Activated CD4-positive, alpha-beta T cell treated with anti-CD3 and anti-CD28 coated beads, Interleukin-2, amount 50 U/mL, for 4 hours (primary cell): ENCODE data around the gene DTNB.

Experiments used
- DNase-seq, 2 experiments: peaks; one replicate each; pipeline ENCODE4 v3.0.0-alpha.2; 2020

The DTNB gene

DNA sequence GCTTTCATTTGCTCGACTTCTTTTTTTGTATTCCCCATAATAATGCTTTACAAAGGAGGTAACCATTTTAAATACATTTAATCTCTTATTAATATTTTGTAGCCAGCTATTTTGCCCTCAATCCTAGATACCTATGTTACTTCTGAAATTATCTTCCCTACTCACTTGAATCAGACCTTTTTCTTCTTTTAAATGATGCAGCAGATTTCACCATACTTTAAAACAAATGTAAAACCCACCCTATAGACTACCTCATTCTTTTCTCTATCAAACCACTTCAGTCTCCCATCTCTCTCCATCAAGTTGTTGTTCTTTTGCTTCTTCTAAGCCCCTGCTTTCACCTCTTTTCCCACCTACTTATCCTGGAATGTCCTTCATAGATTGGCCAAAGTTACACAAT lies 180.2 kb downstream of the DTNB start:
- DNase-seq = no peak

DNA sequence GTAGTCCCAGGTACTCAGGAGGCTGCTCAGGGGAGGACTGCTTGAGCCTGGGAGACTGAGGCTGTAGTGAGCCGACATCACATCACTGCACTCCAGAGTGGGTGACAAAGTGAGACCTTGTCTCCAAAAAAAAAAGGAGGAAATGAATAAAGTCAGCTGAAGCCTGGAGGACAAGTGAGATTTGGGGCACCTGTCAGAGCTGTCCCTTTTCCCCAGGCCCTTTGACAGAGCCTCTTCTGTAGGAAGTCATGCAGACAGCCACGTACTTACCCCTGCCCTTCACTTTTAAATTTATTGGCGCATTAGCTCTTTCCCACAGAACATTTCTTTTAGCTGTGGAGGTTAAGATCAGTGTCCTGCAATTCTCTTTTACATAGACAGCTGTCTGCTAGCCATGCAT lies 180.7 kb downstream of the DTNB start:
- no peak for DNase-seq

DNA sequence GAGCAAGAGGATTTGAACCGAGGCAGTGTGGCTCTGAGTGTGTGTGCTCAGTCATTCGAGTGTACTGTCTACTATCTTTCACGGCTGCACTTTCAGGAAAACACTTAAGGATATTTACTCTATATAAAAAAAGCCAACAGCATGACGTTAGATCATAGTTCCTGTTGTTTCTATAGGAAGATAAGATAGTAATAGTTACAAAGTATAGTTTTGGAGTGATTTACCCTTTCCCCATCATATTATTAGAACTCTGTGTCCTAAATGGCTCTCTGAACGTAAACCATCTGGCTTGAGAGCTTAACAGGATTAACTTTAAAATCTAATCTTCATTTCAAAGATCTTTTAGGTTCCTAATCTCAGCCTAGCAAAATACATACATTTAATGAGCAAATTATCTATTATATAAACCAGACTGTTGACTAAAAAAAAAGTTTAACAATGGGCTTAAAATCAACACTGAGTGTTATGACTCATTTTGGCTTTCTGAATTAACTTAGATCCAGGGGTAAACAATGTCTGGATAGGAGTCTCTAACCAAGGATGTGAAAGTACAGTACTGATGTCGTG lies 181.3 kb downstream of the DTNB start:
- DNase-seq = no peak

DNA sequence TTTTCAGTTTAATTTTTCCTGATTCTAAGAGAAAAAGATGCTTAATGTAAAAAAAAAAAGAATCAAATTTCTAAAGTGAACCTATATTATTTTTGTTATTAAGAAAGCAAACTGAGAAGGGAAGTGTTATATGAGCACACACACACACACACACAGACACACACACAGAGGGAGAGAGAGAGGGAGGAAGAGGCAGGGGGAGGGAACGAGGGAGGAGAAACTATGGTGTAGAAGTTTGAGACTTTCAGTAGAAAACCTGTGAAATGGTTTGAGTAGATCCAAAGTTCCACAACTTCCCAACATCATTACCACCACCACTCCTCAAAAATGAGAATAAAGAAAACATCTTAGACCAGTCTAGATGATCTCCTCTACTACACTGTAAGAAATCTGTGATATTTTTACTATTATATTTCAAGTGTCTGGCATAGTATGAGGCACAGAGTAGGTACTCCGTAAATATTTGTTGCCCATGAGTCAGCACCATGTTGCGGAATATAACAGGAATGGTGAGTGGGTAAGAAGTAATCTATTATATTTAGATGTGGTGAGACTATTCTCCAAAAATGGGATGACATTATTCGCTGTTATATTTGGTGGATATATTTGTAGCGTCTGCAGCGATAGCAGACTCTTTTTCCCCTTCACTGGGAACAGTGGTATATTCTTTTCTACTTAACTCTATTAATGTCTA lies 182.2 kb downstream of the DTNB start:
- DNase-seq = no peak

DNA sequence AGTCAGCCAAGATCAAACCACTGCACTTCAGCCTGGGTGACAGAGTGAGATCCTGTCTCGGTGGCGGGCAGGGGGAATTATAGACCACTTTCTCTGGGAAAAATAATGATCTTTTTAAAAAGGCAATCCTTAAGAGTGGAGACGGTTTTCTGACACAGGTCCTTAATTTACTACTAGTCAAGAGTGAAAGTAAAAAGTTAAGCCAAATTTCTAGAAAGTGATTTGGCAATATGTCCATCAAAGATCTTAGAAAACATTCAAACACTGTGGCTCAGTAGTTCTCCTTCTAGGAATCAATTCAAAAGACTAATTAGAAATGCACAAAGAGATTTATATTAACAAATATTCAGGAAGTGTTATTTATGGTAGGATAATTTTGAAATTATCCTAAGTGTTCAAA lies 183.2 kb downstream of the DTNB start:
- DNase-seq = no peak

DNA sequence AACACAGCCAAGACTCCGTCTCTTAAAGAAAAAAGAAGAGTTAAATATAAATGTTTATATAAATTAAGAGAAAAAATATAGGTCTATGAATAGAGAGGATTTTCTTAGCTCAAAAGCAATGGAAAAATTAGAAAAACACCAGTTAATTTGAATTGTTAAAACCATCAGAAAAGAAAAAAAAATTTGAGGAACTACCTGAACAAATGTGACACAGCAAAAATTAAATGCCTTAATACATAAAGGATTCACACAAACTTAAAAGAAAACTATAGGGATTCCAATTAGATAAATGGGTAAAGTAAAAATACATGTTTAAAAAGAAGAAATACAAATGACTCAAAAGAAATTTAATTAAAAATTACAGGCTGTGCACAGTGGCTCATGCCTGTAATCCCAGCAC lies 183.7 kb downstream of the DTNB start:
- DNase-seq = no peak

DNA sequence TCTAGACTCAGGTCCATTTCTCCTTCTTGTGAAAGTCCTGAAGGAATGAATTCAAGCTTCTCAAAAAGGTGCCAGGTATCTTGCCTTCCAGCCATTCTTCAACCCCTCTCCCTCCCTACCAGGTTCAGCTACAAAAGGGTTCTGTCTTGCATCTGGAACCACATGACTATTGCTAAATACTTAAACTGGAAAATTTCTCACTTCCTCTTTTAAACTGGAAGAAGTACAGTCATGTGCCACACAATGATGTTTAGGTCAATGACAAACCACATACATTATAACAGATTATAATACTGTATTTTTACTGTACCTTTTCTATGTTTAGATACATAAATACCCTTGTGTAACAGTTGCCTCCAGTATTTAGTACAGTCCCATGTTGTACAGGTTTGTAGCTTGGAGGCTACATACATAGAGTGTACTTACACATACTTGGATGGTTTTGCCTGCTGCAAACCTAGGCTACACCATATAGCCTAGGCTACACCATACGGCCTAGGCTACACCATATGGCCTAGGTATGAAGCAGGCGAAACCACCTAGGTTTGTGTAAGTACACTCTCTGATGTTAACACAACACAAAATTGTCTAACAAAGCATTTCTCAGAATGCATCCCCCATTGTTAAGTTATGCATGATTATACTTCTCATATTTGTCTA lies 189.6 kb downstream of the DTNB start:
- no peak for DNase-seq

DNA sequence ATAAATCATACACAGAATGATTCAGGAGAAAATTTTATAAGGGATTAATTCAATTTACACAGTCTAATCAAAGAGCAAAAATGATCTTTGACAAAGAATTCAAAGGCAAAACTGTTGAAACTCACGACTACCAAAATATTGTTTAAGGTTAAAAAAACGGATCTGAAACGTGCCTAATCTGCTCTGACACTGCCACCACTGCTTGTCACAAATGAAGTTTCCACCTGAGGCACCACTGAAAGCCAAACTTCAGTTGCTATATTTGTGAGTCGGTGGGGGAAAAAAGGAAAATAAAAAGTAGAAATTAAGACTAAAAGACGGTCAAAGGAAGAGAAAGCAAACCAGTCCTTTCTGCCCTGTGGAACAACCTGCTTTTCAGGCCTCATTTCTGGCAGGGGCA lies 191.0 kb downstream of the DTNB start:
- no peak for DNase-seq

DNA sequence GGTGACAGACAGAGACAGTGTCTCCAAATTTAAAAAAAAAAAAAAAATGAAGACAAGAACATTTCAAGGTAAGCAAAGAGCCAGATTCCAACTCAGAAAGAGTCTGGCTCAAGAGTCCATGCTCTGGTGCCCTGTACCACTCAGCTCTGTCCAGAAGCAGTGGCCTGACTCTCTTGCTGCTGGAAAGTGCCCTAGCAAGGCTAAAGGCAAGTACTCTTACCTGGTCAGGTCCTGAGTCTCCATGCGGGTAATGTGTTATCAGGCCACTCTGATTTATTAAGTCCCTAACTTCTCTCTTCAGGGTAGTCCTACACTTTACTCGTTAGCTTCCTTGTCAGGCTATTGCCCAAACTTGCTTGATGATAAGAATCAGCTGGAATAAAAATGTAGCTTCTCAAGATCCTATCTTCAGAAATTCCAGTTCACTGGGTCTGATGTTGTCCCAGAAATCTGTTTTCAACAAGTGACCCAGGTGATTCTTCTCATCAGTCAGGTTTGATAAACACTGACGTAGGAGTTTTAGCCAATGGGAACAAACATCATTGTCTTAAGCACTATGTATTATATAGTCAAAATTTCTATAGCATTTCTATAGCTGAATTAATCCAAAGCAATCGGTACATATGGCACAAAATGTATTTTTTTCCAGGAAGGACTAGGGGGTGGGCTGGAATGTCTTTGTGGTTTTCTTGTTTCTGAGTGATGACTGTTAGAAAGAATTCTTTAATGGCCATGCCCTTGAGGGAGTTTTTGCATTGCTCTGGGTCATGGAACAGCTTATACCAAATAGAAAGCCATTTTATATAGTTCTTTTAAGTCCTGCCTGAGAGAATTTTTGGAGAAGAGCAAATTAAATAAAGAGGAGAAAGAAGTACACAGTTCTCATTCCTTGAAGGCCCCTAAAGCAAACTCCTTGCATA lies 191.7 kb downstream of the DTNB start:
- no peak for DNase-seq

DNA sequence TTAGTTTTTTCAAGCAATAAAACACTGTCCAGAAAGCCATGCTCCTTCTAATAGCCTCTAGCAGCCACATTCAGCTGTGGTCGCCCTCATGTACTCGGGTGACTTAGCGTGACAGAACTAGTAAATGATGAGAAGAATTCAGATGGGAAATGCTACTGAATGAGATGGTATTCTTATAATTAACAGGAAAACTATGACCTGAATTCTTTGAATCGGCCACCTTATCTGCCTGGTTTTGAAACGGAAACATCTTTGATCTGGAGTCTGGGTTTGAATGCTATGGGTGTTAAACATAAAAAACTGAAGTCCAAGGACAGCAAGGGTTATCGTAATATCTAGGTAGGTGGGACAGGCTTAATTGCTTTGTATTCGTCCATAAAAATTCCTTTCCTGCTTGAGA lies 192.8 kb downstream of the DTNB start:
- no peak for DNase-seq

DNA sequence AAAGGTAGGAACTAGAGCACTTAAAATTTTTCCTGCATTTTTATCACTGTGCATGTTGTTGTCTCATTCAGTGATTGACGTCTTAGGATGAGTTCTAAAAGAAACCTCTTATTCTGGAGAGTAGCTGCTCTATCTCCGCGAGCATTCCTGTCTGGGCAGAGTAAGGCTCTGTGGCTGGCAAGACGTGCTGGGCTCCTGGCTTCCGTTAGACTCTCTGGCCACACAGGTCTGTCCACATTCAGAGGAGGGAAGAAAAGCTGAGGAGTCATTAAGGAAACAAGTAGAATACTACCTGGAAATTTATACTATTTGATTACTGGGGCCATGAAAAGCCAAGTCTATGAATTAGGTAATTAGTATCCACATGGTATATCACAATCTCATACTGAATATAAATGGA lies 193.6 kb downstream of the DTNB start:
- no peak for DNase-seq

DNA sequence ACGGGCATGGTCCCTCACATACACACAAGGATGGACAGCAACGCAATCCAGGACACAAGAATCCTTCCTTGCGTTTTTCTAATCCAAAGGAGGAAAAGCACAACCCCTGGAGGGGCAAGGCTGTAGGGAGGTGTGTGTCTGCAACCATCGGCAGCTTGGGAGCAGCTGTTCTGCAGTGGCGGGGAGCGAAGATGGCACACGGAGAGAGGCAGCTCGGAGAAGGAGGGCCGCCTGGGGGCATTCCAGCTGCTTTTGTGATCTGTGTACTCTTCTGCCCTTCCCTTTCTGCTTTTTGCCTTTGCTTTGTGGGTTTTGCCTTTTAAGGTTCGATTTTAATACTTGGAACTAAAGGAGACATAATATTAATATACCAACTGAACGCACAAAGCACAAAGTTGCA lies 194.6 kb downstream of the DTNB start:
- DNase-seq = no peak

DNA sequence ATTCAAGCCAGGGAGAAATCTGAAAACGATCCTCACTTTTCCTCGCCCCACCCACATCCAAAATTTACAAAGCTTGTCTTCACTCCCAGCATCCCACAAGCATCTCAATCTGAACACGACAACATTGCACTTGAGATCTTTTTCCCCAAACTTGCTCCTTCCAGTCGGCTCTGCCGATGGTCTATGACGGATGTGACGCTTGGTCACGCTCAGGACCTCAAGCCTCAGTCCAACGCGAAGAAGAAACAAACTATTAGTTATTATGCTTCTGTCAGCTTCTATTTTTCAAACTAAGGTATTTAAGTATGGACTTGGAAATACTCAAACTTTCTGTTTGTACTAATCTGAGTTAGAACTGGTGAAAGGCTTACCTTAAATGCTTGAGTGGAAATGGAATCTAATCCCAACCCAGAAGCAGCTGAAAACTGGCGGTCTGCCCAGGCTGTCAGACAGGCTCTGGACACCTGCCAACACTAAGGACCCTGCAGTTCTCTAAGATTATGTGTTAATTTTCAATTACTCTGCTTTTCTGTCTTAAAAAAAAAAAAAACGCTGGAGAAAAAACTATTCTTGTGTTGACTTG lies 199.5 kb downstream of the DTNB start:
- DNase-seq = no peak

DNA sequence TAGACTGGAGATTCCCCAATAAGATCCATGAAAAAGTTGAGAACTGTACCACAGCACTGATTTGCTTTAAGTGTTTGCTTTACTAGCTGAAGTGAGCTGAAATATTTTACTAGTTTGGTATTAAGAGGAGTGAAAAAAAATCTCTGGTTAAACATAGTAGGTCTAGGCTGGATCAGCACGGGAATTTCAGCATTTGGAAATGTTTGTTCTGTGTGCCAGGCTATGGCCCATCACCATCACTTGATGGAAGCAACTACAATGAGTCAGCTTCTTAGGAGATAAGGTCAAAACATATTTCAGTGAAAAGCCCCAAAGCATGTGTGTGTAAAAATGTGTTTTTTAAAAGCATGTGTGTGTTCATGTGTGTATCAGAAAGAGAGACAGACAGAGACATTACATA lies 200.2 kb downstream of the DTNB start:
- DNase-seq = no peak

DNA sequence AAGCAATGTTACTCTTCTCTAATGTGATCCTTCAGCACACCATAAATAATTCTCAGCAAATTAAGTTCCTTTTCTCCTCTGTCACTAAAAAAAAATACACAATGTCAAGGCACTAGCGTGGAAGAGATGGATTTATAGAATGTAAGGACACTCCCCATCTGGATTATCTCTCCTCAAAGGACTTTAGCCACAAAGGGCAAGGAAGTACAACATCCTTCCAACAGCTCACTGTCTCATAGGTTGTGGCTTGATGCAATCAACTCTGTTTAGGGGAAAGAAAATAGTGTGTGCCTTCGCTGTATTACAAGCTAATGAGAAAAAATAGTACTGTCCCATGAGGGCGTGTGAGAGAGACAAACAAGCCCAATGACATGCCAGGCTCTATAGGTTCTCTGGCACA lies 202.6 kb downstream of the DTNB start:
- no peak for DNase-seq

DNA sequence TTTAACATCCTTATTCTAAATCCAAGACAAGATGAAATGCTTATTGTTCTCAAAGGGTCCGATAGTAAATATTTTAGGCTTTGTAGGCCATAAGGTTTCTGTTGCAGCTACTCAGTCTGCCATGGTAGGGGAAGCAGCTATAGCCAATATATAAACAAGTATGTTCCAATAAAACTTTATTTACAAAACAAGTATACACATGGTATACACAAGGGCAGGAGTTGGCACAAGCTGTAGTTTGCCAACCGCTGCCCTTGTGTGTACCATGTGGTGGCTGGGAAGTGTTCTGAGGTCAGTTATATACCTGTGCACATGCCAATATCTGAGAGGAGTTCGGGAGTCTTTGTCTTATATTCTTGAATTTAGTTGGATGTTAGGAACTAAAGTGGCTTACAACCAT lies 205.6 kb downstream of the DTNB start:
- DNase-seq = no peak

DNA sequence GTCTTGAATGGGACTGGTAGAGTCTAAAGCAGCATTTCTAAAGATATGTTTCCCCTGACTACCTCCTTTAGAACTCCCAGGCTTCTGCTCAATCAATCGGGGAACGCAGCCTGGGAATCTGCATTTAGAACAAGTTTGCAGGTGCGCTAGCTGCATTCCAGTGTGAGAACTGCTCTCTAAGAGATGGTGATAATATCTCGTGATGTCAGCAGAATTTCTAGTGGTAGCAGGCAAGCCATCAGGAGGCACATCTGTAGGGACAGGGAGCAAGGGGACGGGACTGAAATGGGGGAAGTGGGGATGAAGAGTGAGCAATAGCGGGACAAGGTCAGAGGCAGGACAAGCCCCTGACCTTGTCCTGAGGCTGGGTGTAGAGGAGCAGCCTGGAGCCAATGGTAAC lies 211.4 kb downstream of the DTNB start:
- no peak for DNase-seq

DNA sequence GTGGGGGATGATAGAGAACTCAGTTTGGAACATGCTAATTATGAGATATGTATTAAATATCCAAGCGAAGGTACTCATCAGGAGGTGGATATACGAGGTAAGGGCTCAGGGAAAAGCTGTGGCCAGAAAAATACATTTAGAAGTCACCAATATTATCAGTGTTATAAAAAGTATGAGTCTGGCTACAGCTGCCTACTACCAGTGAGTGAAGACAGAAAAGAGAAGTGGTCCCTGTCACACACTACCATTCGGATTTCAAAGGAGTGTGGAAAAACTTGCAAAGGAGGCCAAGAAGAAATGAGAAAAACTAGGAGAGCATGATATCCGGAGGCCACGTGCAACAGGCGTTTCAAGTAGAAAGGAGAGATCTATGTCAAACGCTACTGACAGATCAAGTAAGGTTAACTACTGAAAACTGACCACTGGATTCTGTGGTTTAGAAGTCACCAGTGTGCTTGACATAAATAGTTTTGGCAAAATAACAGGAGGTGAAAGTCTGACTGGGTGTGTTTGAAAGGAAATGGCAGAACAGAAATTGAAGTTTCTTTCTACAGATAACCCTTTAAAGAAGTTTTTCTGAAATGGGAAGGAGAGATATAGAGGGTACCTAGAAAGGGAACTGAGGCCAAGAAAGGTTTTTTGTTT lies 213.0 kb downstream of the DTNB start:
- no peak for DNase-seq

DNA sequence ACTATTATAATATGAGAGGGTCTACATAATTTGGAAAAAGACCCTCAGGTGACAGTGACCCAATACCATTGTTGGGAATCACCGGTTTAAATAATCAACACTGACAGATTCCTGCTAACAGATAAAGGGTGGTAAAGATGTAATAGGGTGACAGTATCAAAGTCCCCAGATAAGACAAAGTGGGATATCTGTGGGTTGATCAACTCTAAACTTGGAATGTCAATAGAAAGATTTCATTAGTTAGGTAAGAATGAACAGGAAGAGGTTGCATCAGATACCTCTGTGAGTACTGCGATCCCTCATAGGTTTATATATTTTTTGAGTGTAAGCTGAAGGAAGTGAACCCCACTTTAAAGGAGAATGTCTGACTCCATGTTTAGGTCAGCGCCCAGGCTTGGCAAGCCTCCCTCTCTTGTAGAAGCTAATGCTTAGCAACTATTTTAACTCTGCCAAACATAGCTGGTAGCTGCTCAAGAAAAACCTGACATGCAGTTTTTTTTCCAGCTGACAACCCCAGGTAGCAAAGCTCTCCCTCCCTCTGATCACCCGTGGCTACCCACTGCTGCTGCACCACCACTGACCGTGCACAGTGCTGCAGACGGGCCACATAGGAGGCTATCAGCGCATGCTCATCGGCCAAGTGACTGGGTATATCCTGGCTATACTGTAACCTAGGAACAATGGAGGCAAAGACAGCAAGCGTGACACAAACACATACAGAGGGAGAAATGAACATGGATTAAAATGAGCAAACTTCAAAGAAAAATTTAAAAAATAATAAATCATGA lies 218.4 kb downstream of the DTNB start:
- DNase-seq = no peak

DNA sequence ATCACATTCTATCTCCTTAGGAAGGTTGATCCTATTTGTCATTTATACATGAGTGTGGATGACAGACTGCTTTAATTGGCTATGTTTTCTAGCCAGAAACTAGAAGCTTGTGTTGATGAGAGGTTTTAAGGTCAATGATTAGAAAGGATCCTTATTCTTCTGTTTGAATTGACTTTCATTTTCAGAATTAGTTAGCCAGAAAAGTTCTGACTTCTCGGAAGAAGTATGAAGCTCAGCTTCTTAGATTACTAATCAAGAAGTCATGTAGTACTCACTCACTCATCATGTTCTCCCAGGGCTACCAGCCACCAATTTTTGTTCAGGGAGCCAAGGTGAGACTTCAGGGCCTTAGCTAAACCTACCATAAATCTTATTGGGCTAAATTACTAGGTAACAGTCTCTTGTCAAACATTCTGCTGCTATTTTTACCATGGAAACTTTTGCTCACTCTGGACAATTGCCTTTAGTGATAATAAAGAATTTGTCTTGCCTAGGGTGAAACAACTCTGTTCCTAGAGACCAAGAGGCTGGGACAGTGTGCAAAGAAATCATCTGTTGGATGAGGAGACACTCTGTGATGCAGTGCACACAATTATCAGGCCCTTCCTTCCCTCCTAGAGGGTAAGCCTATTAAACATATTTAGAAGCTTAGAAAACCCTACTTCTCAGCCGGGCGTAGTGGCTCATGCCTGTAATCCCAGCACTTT lies 220.0 kb downstream of the DTNB start:
- DNase-seq = no peak

DNA sequence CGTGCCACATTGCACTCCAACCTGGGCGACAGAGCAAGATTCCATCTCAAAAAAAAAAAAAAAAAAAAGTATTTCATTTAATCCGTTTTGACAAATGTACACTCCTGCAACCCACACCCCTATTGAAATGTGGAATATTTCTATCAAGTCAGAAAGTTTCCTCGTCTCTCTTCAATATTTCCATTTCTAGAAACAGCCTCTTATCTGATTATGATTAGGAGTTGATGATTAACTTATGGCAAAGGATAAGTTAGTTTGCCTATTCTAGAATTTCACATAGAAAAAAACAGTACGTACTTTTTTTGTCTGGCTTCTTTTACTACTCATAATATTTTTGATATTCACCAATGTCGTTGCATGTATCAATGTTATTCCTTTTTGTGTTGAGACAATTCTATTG lies 224.6 kb downstream of the DTNB start:
- DNase-seq = no peak
